ENCODE measurements around the gene SOCS7.

- no peak for TF ChIP-seq EZH2 (IDR thresholded peaks at IDR 0.05)
- no peak for TF ChIP-seq CTCF (IDR thresholded peaks at IDR 0.05)
- no peak for TF ChIP-seq EZH2phosphoT487 (IDR thresholded peaks at IDR 0.05)
These were observed 22.4 kb upstream of the SOCS7 start for GRCh38 chr17:38329284-38329683.

Measured in neural progenitor cell (in vitro differentiated cells).